ENCODE results near the gene LTO1.
A peak's percentile ranks its signal among the peaks of the same experiment; 100 is the strongest.

The LTO1 gene

GRCh38 chr11:69703453-69703767 is 28.3 kb upstream of the LTO1 start:
- Histone ChIP-seq H3K27me3 (replicated peaks) (peaks cover 52% of the 10 kb centered on the region), H3K36me3 (replicated peaks) (no peaks in the 10 kb centered on the region), H3K4me3 (ENCODE audit: low read depth, low read length) (no peak overlapping the region), H3K27ac (no peak overlapping the region)
- no peak for DNase-seq
- in situ Hi-C loops (cut with HindIII; ENCODE audit: low pct_ligation_motif_present, low sequenced_read_pairs): no loop called here
- TF ChIP-seq, protein P1, sequence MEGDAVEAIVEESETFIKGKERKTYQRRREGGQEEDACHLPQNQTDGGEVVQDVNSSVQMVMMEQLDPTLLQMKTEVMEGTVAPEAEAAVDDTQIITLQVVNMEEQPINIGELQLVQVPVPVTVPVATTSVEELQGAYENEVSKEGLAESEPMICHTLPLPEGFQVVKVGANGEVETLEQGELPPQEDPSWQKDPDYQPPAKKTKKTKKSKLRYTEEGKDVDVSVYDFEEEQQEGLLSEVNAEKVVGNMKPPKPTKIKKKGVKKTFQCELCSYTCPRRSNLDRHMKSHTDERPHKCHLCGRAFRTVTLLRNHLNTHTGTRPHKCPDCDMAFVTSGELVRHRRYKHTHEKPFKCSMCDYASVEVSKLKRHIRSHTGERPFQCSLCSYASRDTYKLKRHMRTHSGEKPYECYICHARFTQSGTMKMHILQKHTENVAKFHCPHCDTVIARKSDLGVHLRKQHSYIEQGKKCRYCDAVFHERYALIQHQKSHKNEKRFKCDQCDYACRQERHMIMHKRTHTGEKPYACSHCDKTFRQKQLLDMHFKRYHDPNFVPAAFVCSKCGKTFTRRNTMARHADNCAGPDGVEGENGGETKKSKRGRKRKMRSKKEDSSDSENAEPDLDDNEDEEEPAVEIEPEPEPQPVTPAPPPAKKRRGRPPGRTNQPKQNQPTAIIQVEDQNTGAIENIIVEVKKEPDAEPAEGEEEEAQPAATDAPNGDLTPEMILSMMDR (IDR thresholded peaks at IDR 0.05; ENCODE audit: low read depth, low read length, missing control alignments): no peak

- Histone ChIP-seq H3K27ac (no peak overlapping the region), H3K4me3 (ENCODE audit: low read depth, low read length) (no peak overlapping the region), H3K27me3 (replicated peaks) (peaks cover 52% of the 10 kb centered on the region), H3K36me3 (replicated peaks) (no peaks in the 10 kb centered on the region)
- in situ Hi-C loops (cut with HindIII; ENCODE audit: low pct_ligation_motif_present, low sequenced_read_pairs): no loop called here
- DNase-seq: no peak
- TF ChIP-seq, protein P1 (IDR thresholded peaks at IDR 0.05; ENCODE audit: low read depth, low read length, missing control alignments): no peak
These were observed 27.8 kb upstream of the LTO1 start for GRCh38 chr11:69702769-69703452.

DNA sequence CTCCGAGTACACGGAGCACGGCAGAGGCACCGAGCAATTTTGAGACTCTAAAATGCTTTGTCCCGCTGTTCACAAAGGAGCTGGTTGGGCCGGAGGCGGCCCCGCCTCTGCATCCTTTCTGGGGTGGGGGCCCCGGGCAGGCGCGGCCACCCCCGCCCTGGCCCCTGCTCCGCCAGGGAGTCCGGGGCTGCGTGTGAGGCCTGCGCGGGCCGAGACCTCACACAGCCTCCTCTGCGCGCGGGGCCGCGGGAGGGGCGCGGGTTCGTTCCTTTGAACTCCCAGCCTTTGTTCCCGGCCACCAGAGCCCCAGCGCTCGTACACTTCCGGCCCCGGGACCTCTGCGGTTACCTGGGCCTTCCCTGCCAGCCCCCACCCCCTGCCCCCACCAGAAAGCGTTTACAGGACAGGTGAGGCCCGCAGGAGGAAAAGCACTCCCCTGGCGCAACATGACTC is 27.1 kb upstream of the LTO1 start:
- H3K27me3 ChIP-seq (replicated peaks): peaks cover 49% of the 10 kb centered on the region
- H3K27ac ChIP-seq: no peak overlapping the region
- in situ Hi-C loops (cut with HindIII; ENCODE audit: low pct_ligation_motif_present, low sequenced_read_pairs): no loop called here
- TF ChIP-seq, protein P1 (IDR thresholded peaks at IDR 0.05; ENCODE audit: low read depth, low read length, missing control alignments): no peak
- DNase-seq: no peak
- no peak overlapping the region for H3K4me3 ChIP-seq (ENCODE audit: low read depth, low read length)
- H3K36me3 ChIP-seq (replicated peaks): no peaks in the 10 kb centered on the region

DNA sequence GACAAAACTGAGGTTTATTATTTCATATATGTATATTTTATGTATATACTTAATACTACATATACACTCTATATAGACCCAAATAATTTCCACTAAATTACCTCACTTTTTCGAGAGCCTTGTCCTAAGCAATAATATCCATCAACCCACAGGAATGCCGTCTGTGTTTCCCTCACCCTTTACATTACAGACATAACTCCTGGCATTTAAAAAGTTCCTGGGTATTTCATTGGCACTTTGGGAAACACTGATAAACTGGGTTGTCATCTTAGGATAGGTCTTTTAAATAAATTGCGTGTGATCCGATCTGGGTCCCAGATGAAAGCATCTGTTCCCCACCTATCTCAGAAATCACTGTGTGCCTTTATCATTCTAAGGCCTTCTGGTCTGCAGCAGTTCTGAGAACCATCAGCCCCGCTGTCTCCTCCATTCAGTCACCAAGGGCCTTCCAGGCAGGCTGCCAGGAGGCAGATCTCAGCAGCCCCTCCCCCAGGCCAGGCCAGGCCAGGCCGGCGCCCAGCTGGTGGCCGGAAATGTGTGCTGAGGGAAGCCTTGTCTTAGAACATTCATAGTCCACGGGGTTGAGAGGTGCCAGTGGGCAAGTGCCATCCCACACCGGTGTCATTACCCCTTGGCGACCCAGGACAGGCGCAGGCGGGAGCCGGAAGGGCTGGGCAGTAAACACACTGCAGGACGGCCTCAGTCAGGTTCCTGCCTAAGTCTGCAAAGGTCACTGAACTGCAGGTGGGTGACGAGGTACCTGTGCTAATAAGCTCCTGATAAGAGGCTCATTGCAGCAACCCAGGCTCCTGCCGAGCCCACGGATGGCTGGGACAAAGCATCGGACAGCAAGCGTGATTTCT is 25.4 kb upstream of the LTO1 start:
- Histone ChIP-seq H3K36me3 (replicated peaks) (no peaks in the 10 kb centered on the region), H3K27ac (no peak overlapping the region), H3K27me3 (replicated peaks) (peaks cover 37% of the 10 kb centered on the region), H3K4me3 (ENCODE audit: low read depth, low read length) (no peak overlapping the region)
- DNase-seq: peak; percentile 56
- in situ Hi-C loops (cut with HindIII; ENCODE audit: low pct_ligation_motif_present, low sequenced_read_pairs): no loop called here
- TF ChIP-seq, protein P1 (IDR thresholded peaks at IDR 0.05; ENCODE audit: low read depth, low read length, missing control alignments): no peak

DNA sequence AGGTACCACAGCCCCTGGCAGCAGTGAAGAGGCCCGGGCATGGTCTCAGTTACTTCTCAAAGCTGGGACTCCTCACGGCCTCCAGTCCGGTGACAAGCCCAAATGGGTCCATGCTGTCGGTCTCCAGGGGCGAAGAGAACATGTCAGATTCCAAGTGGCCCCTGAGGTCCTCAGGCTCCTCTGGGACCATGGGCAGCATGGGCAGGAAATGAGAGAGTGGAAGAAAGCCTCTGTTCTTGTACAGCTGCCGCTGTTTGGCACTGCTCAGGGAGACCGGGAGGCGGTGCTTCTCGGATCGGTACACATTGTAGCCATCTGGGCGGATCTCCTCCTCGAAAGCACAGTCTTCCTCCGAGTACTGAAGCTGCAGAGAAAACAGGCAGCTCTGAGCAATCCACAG is 24.1 kb upstream of the LTO1 start:
- Histone ChIP-seq H3K27me3 (replicated peaks) (peaks cover 28% of the 10 kb centered on the region), H3K4me3 (ENCODE audit: low read depth, low read length) (no peak overlapping the region), H3K27ac (no peak overlapping the region), H3K36me3 (replicated peaks) (no peaks in the 10 kb centered on the region)
- in situ Hi-C loops (cut with HindIII; ENCODE audit: low pct_ligation_motif_present, low sequenced_read_pairs): no loop called here
- no peak for DNase-seq
- TF ChIP-seq, protein P1 (IDR thresholded peaks at IDR 0.05; ENCODE audit: low read depth, low read length, missing control alignments): no peak

Measured in brain microvascular endothelial cell (primary cell).